Tongue (tissue), 2 donors: Measurements from ENCODE around the gene C14orf180. TPM values are rescaled to one million over a fixed set of nuclear protein-coding genes. Genes with fewer than 3 reads are reported as not detected.

Source experiments
- DNase-seq: peaks from one replicate; pipeline ENCODE4 v3.0.0-alpha.2; 2015
- total RNA-seq: library from RNA; depleted of rRNA; stranded (reverse); fragments of >200 nt; gene quantifications from one replicate; pipeline ENCODE4 v1.2.3, GENCODE V29; 2014

Gene C14orf180
- total RNA-seq, 1 donor from 2014 or later = 3.3 TPM

- DNase-seq = no peak
Observed at GRCh38 chr14:104561632-104562495, 17.7 kb upstream of the C14orf180 start.

- DNase-seq = no peak
Observed at GRCh38 chr14:104562606-104563005, 17.0 kb upstream of the C14orf180 start.

DNA sequence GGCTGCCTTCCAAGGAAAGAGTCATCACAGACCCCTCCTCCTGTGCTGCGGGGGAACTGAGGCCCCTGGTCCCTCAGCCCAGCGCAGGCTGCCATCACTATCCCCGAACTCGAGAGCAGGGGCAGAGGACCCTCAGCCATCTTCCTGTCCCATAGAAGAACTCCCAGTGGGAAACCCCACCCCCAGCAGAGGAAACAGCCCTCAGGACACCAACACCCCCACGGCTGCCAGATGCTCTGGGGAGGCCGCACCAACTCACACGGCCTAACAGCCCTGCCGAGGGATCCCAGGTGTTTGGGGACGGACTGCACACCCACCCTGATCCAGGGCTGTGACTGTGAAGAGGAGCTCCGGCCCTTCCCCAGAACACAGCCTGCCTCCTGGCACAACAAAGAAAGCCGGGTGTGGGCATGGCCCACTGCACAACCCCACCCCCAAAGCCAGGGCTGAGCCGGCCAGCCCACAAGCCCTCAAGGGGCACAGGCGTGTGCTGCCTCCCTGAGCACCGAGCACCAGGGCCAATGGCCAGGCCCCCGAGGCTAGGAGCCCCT lies 16.3 kb upstream of the C14orf180 start:
- no peak for DNase-seq

- peak; percentile 85 for DNase-seq
Observed at GRCh38 chr14:104563742-104564615, 15.6 kb upstream of the C14orf180 start.

DNA sequence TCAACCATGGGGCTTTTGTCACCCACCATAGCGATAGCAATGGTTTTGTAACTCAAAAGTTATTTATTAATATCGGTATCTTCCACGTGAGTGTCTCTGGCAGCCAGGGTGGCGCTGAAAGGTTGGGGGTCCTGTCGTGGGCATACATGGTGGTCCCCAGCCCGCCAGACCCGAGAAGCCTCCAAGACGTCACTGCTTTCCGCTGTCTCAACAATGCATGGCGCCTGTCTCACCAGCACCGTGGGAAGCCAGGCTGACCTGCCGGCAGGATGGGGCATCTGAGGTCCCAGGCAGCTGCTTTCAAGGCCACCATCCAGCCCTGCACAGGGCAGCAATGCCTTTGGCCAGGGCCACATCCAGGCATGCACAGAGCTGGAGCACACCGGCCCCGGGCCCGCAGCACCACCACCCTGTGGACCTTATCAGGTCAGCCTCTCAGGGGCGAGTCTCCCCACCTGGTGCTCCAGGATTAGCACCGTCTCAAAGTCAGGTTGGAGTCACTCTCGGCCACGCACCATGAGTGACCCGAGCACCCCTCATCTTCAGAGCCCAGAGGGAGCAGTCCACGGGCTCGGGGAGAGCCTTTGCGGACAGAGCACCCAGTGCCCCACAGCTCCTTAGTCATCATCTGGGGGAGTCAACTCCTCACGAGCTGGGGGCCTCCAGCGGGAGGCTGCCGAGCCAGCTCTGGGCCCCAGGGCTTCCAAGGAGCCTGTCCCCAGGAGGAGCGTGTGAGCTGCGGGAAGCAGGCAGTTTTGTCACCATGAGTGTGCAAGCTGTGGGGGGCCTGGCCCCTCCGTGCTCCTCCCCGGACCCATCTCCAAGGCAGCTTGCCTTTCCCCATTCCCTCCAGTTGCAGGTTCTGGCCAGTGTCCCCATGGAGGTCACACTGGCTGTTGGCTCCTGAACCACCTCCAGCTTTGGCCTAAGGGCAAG lies 14.6 kb upstream of the C14orf180 start:
- DNase-seq = no peak

- DNase-seq = no peak
Observed at GRCh38 chr14:104567141-104567956, 12.2 kb upstream of the C14orf180 start.

DNA sequence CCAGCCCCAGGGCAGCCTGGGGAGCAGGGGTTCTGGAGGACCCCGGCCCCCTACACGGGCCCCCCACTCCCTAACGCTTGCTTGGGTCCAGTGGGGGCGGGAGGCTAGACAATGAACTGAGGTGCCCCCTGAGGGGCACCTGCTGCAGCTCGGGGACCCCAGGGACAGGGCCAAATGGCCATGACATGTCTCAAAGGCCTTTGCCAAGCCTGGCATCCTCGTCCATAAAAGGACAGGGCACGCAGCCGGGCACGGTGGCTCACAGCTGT lies 11.7 kb upstream of the C14orf180 start:
- no peak for DNase-seq

- DNase-seq = no peak
Observed at GRCh38 chr14:104568620-104569019, 10.9 kb upstream of the C14orf180 start.

DNA sequence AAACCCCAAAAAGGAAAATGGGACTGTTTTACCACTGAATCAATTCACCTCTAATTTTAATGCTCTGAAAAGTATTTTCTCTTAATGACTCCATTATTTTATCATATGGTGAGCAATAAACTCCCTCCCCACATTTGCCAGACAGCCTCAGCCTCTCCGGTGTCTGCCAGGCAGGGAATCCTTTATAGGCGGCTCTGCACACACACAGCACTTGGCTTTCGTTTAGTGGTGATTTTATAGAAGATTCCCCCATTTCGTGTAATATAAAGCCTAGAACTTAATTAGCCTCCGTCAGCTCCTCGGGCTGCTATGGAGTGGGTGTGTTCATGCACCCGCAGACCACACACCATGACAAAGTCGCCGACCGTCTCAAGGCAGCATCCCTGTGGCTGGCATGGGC lies 10.1 kb upstream of the C14orf180 start:
- no peak for DNase-seq

- no peak for DNase-seq
Observed at GRCh38 chr14:104571246-104571645, 8.3 kb upstream of the C14orf180 start.

GRCh38 chr14:104572024-104572626 lies 7.4 kb upstream of the C14orf180 start:
- DNase-seq = no peak

- no peak for DNase-seq
Observed at GRCh38 chr14:104572668-104573067, 6.9 kb upstream of the C14orf180 start.

DNA sequence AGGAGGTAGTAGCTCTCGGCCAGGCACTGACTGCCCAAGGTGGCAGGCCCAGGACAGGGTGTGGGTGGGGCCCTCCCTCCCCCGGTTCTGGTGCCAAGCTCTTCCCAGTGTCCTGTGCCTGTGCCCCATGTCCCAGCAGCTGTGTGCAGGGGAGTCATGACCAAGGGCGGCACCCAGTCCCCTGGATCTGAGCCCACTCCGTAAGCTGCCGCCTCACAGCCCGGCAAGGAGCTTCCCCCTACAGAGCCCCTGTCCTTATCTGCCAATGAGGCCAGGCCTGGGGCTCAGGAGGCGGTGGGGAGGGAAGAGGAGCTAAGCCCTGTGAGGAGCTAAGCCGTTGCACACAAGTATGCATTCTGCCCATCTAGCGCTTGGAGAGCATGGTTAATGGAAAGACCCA lies 5.6 kb upstream of the C14orf180 start:
- DNase-seq = peak; percentile 86

- DNase-seq = no peak
Observed at GRCh38 chr14:104574536-104574935, 5.0 kb upstream of the C14orf180 start.

DNA sequence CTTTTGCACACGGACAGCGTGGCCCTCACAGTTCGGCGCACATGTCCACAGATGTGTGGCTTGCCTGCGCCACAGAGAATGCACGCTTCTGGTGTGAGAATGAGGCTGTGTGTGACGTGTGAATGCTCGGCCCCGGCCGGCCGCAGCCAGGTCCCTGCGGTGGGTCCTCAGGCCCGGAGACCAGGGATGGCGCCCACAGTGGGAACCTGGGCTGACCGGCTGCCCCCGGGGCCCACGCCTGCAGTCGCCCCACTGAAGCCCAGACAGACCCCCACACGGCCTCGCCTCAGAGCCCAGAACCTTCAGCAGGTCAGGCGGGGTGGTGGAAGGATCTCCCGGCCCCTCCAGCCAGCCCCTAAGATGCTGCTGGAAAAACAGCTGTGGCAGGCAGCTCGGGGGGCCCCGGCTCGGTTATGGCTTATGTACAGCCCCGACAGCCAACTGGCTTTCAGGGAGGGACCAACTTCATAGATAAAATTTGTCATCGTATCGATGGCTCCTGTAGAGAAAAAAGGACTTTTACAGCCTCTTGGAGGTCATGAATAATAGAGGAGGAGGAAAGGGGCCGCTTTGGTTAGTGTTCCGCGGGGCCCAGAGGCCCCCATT lies 4.5 kb upstream of the C14orf180 start:
- no peak for DNase-seq

DNA sequence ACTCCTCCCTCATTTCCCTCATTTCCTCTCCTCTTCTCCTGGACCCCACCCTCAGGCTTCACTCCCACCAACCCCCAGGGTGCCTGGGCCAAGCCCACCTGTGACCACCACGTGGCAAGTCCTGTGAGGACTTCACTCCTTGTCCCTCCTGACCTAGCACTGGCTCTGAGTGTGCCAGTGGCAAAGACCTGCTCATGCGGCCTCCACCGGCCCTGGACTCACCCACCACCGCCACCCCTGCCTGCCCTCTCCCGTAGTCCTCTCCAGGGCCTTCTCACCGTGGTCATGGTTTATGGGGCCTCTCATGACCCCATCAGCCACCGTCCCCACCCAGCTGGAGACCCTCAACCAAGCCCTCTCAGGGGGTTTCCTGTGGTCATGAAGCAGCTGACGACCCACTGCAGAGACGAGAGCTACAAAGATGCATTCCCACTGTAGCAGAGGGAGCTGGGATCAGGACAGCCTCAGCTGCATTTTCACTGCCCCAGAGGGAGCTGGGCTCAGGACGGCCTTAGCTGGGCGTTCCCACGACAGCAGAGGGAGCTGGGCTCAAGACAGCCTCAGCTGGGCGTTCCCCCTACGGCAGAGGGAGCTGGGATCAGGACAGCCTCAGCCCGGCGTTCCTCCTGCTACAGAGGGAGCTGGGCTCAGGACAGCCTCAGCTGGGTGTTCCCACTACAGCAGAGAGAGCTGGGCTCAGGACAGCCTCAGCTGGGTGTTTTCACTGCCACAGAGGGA lies 3.2 kb upstream of the C14orf180 start:
- DNase-seq = no peak

DNA sequence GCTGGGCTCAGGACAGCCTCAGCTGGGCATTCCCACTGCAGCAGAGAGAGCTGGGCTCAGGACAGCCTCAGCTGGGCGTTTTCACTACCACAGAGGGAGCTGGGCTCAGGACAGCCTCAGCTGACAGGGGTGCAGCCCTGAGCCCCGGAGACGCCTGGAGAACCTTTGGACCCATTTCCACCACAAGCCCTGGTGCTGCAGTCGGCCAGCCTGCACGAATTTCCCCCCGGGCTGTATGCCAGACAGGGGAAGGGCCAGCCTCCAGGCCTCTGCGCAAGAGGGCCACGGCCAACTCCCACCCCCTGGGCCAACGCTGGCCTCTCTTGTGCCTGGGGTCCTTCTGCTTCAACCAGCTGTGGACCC lies 2.6 kb upstream of the C14orf180 start:
- DNase-seq = no peak

- no peak for DNase-seq
Observed at GRCh38 chr14:104577426-104577825, 2.1 kb upstream of the C14orf180 start.

GRCh38 chr14:104577847-104578301 lies 1.7 kb upstream of the C14orf180 start:
- no peak for DNase-seq

DNA sequence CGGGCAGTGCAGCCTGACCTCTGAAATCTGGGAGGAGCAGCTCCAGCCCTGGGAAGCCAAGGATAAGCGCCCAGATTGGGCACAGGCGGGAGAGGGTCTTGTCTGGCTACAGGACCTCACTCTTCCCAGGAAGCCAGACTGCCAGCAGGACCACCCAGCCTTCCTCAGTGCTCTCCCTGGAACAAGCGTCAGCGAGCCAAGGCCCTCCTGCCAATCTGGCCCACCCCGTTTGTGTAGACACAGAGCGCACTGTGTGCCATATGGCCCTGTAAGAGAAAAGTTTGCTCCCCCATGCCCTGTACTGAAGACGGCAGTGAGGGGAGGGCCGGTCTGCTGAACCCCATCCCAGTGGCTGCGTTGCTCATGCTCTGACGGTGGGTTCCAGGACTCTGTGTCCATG lies 1.2 kb upstream of the C14orf180 start:
- no peak for DNase-seq
